Loucy (cell line): ENCODE results near the gene RMND5A.

ENCODE experiments used
- H2AFZ ChIP-seq: fragments of 200-600 bp; sonication (generic); 2 replicates; pipeline ENCODE4 v1.6.0; 2016; ENCODE audit warnings: antibody characterized with exemption, mild to moderate bottlenecking, low read length, moderate library complexity
- H3F3A ChIP-seq: fragments of 200-600 bp; 2 replicates; pipeline ENCODE4 v1.6.0; 2016; ENCODE audit warnings: antibody characterized with exemption, low read depth, mild to moderate bottlenecking
- H3K27me3 ChIP-seq: fragments of 200-600 bp; sonication (generic); 2 replicates; pipeline ENCODE4 v1.6.1; 2014; ENCODE audit warnings: low read length, mild to moderate bottlenecking; ENCODE audit not compliant: insufficient read depth, poor library complexity, severe bottlenecking
- H3K36me3 ChIP-seq: fragments of 200-600 bp; sonication (generic); 2 replicates; pipeline ENCODE4 v1.6.1; 2016; ENCODE audit warnings: low read length; ENCODE audit not compliant: insufficient read depth
- H3K4me1 ChIP-seq: fragments of 200-600 bp; sonication (generic); 2 replicates; pipeline ENCODE4 v1.5.1; 2014; ENCODE audit warnings: low read length, mild to moderate bottlenecking; ENCODE audit not compliant: insufficient read depth, poor library complexity, severe bottlenecking
- H3K4me2 ChIP-seq: fragments of 200-600 bp; sonication (generic); 2 replicates; pipeline ENCODE4 v1.6.0; 2014; ENCODE audit warnings: antibody characterized with exemption, low read length, low read depth, mild to moderate bottlenecking; ENCODE audit not compliant: poor library complexity, severe bottlenecking
- H3K4me3 ChIP-seq: fragments of 200-600 bp; sonication (generic); 2 replicates; pipeline ENCODE4 v1.5.1; 2014; ENCODE audit warnings: low read length, mild to moderate bottlenecking, mixed read lengths; ENCODE audit not compliant: poor library complexity, severe bottlenecking
- H3K79me2 ChIP-seq: fragments of 200-600 bp; sonication (generic); 2 replicates; pipeline ENCODE4 v1.6.1; 2014; ENCODE audit warnings: low read length; ENCODE audit not compliant: insufficient read depth
- H3K9ac ChIP-seq: fragments of 200-600 bp; sonication (generic); 2 replicates; pipeline ENCODE4 v1.6.0; 2014; ENCODE audit warnings: mild to moderate bottlenecking, low read depth, low read length, moderate library complexity; ENCODE audit not compliant: poor library complexity, severe bottlenecking
- H3K9me2 ChIP-seq: fragments of 200-600 bp; sonication (generic); replicated peaks from 2 replicates; pipeline ENCODE4 v1.6.1; 2016; ENCODE audit warnings: low read depth, low read length, mixed read lengths
- H3K9me3 ChIP-seq: fragments of 200-600 bp; sonication (generic); 2 replicates; pipeline ENCODE4 v1.6.1; 2014; ENCODE audit warnings: mild to moderate bottlenecking, antibody characterized with exemption, low read length, low read depth; ENCODE audit not compliant: insufficient read depth
- H4K20me1 ChIP-seq: fragments of 200-600 bp; sonication (generic); 2 replicates; pipeline ENCODE4 v1.6.0; 2014; ENCODE audit warnings: antibody characterized with exemption, low read length, mild to moderate bottlenecking; ENCODE audit not compliant: insufficient read depth, poor library complexity, severe bottlenecking
- CTCF ChIP-seq: fragments of 200-600 bp; sonication (generic); conservative IDR thresholded peaks from 2 replicates; pipeline ENCODE4 v1.5.1; 2014; ENCODE audit warnings: mild to moderate bottlenecking, antibody characterized with exemption, low read length
- EZH2phosphoT487 ChIP-seq: fragments of 200-600 bp; IDR thresholded peaks from 2 replicates; pipeline ENCODE4 v1.6.1; 2018; ENCODE audit warnings: antibody characterized with exemption, mild to moderate bottlenecking, moderate library complexity, borderline replicate concordance

RMND5A gene

DNA sequence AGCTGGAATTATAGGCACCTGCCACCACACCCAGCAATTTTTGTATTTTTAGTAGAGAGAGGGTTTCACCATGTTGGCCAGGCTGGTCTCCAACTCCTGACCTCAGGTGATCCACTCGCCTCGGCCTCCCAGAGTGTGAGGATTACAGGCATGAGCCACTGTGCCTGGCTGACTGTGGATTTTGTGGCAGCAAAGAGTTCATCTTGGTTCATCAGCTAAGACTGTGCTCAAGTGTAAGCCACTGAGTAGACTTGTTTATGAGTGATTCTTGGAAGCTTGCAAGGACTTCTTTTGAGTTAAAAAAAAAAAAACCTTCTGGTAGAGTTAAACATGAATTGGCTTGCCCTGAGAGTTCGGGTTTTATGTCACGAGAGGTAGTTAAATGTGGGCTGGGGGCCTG lies 106.9 kb downstream of the RMND5A start:
- H2AFZ ChIP-seq: no peak overlapping the region
- no peaks in the 10 kb centered on the region for H4K20me1 ChIP-seq
- H3K79me2 ChIP-seq: no peaks in the 10 kb centered on the region
- H3K4me1 ChIP-seq: peaks cover 17% of the 10 kb centered on the region
- no peak for TF ChIP-seq EZH2phosphoT487
- no peak for TF ChIP-seq CTCF
- H3K9ac ChIP-seq: no peak overlapping the region
- no peaks in the 10 kb centered on the region for H3F3A ChIP-seq
- no peak overlapping the region for H3K4me2 ChIP-seq
- H3K36me3 ChIP-seq: no peaks in the 10 kb centered on the region
- H3K27me3 ChIP-seq: no peaks in the 10 kb centered on the region
- no peak overlapping the region for H3K4me3 ChIP-seq
- H3K9me3 ChIP-seq: no peaks in the 10 kb centered on the region
- H3K9me2 ChIP-seq: no peaks in the 10 kb centered on the region
